C4-2B (cell line): ENCODE results near the gene FUT8.

Experiments used
- ZFX ChIP-seq: fragments of 450-650 bp; IDR thresholded peaks from 2 replicates; pipeline ENCODE4 v1.6.1; 2017
- TF ChIP-seq, protein P1 (sequence below): fragments of 450-650 bp; conservative IDR thresholded peaks from 2 replicates; pipeline ENCODE4 v1.5.1; 2017; ENCODE audit warnings: mild to moderate bottlenecking

DNA sequence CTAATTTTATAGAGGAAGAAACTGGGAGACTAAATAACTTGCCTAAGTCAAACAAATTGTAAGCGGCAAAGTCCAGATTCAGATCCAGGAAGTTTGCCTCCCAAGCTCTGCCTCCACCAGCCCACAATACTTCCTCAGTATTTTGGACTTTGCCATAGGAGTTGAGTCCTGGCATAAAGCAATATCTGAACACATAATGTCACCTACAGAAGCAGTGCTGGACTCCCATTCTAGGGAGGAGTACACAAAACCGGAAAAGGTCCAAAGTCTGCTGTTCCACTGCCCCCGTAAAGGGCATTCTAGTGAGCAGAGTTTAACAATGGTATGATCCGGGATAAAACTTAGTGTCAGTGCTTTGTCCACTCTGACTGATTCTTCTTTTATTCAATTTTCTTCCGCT, 340.5 kb downstream of the FUT8 start:
- TF ChIP-seq, protein P1, sequence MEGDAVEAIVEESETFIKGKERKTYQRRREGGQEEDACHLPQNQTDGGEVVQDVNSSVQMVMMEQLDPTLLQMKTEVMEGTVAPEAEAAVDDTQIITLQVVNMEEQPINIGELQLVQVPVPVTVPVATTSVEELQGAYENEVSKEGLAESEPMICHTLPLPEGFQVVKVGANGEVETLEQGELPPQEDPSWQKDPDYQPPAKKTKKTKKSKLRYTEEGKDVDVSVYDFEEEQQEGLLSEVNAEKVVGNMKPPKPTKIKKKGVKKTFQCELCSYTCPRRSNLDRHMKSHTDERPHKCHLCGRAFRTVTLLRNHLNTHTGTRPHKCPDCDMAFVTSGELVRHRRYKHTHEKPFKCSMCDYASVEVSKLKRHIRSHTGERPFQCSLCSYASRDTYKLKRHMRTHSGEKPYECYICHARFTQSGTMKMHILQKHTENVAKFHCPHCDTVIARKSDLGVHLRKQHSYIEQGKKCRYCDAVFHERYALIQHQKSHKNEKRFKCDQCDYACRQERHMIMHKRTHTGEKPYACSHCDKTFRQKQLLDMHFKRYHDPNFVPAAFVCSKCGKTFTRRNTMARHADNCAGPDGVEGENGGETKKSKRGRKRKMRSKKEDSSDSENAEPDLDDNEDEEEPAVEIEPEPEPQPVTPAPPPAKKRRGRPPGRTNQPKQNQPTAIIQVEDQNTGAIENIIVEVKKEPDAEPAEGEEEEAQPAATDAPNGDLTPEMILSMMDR, result no peak
- no peak for TF ChIP-seq ZFX
